ENCODE results near the gene SNAPC5.
"Not testable (repeated sequence)": the region's sequence is repeated elsewhere in the genome, so short reads cannot be mapped to it uniquely, and the experiment has no call there.

SNAPC5 gene

DNA sequence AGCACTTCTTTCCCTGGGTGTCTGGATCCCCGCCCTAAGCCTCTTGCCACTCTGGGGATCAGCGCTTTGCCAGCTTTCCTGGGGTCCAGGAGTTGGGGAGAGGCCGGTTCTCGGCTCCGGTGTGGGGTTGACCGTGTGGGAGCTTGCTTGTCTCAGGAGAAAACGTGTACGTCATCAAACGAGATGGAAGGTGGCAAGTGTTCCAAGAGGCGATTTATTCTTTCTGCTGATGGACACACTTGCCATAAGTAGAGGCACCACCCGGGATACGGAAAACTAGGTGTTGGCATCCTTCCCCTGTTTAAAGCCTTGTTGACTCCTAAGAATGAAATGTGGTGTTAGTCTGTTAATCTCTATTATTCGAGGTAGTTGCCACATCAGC, 7.9 kb upstream of the SNAPC5 start:
- Histone ChIP-seq H3K4me3 (ENCODE audit: low read length in 2 of 2) (peak overlapping the region; percentile 97 to 100), H3K36me3 (ENCODE audit: control insufficient read depth in 2 of 2, insufficient read depth in 2 of 2, low read length in 2 of 2) (peaks cover 17 to 29% of the 10 kb centered on the region in 2 donors), H3K27me3 (ENCODE audit: control insufficient read depth in 1 of 2, insufficient read depth in 2 of 2, low read length in 2 of 2) (no peaks in the 10 kb centered on the region), H3K4me1 (ENCODE audit: control insufficient read depth, insufficient read depth, low read length) (peaks cover 20% of the 10 kb centered on the region), H3K27ac (ENCODE audit: low read length) (peak overlapping the region; percentile 95), H3K9me3 (ENCODE audit: control insufficient read depth in 2 of 2, low read length in 2 of 2) (no peaks in the 10 kb centered on the region), H3K9ac (ENCODE audit: low read length in 2 of 2) (peak overlapping the region; percentile 95 to 97)

DNA sequence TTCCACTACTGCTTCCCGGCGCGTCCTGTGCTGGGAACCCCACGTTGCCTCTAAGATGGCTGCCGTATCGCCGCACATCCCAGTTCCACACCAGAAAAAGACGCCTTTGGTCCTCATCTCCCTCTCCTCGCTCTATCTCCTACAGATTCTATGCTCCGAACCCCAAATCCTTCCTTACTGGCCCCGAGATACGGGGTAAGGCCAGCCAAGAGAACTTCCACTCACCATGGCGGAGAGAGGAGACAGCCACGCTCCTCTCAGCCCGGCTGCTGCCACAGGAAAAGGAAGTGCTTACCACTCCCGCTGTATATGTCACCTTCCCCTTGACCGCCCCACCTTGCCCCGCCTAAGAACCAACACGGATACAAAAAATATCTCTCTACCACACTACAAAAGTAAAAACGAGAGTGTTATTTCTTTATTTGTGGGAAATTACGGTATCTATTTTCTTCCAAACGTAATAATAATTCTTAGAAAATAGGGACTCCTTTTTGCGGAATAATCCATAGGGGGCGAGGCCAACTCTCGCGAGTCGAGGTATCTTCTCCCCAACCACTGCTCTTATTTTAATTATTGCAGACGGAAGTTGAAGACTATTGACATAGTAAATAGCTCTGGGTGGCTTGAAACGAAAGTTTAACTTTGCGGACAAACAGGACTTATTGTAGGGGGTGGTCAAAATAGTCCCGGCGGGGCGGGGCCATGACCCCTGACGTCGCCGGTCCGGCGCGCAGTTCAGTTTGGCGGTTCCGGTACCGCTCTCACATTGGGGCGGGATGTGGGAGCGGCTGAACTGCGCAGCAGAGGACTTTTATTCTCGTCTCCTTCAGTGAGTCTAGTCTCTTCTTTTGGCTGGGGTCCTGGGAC, 7.2 kb upstream of the SNAPC5 start, which contains the start of the genes RPL4 and ZWILCH:
RPL4 (minus strand) TSS at position 293 of the 867 bp plus-strand sequence; CDS start at position 228, 65 bp downstream.
ZWILCH (plus strand) TSS at position 764 of the 867 bp plus-strand sequence; CDS start at position 777, 13 bp downstream.
- Histone ChIP-seq H3K27ac (ENCODE audit: low read length) (peak within 1 kb of the TSS; percentile 95), H3K4me1 (ENCODE audit: control insufficient read depth, insufficient read depth, low read length) (peaks cover 20% of the 10 kb centered on the region), H3K36me3 (ENCODE audit: control insufficient read depth in 2 of 2, insufficient read depth in 2 of 2, low read length in 2 of 2) (peaks cover 23 to 35% of the 10 kb centered on the region in 2 donors)

DNA sequence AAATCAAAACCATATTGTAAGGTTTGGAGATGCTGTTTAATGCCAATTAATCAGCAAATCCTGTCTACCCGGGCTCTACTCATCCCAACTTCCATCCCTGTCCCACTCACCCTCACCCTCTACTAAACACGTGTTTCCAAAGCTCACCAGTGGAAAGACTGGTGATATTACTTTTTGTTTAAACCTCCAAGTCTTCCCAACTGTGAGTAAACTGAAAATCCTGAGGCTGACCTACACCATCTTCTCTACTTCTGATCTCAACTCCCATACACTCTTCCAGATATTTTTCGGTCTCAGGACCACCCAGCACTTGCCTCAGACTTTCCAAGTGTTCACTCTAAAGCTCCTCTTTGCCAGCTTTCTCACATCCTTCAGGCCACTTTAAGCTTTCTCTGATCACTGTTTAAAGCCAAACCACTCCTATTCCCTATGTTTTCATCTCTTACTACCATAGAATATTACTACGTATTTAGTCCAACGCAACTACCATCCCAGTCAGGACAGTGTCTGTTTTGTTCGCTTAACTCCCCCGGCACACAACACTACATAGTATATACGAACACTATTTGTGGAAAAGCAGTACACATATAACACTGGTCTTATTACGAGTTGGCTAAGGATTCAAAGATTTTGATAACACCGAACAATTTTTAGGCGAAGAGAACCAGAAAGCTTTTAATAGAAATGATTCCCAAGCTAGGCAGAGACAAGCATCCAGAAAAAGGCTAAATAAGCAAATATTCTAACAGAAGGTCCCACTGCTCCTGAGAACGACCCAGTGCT, 6.4 kb upstream of the SNAPC5 start:
- peaks cover 28 to 41% of the 10 kb centered on the region in 2 donors for H3K36me3 ChIP-seq (ENCODE audit: control insufficient read depth in 2 of 2, insufficient read depth in 2 of 2, low read length in 2 of 2)
- peaks cover 20% of the 10 kb centered on the region for H3K4me1 ChIP-seq (ENCODE audit: control insufficient read depth, insufficient read depth, low read length)
- no peaks in the 10 kb centered on the region for H3K9me3 ChIP-seq (ENCODE audit: control insufficient read depth in 2 of 2, low read length in 2 of 2)
- peak overlapping the region; percentile 97 to 100 for H3K4me3 ChIP-seq (ENCODE audit: low read length in 2 of 2)
- H3K27ac ChIP-seq (ENCODE audit: low read length), result peak overlapping the region; percentile 95
- peak overlapping the region; percentile 95 to 97 for H3K9ac ChIP-seq (ENCODE audit: low read length in 2 of 2)
- no peaks in the 10 kb centered on the region for H3K27me3 ChIP-seq (ENCODE audit: control insufficient read depth in 1 of 2, insufficient read depth in 2 of 2, low read length in 2 of 2)

More for the DNA sequence above, 7.2 kb upstream of the SNAPC5 start, which contains the start of the genes RPL4 and ZWILCH:
- H3K27me3 ChIP-seq (ENCODE audit: control insufficient read depth in 1 of 2, insufficient read depth in 2 of 2, low read length in 2 of 2), result no peaks in the 10 kb centered on the region
- H3K9ac ChIP-seq (ENCODE audit: low read length in 2 of 2), result peak within 1 kb of the TSS; percentile 95 to 97
- no peaks in the 10 kb centered on the region for H3K9me3 ChIP-seq (ENCODE audit: control insufficient read depth in 2 of 2, low read length in 2 of 2)
- peak within 1 kb of the TSS; percentile 97 to 100 for H3K4me3 ChIP-seq (ENCODE audit: low read length in 2 of 2)

DNA sequence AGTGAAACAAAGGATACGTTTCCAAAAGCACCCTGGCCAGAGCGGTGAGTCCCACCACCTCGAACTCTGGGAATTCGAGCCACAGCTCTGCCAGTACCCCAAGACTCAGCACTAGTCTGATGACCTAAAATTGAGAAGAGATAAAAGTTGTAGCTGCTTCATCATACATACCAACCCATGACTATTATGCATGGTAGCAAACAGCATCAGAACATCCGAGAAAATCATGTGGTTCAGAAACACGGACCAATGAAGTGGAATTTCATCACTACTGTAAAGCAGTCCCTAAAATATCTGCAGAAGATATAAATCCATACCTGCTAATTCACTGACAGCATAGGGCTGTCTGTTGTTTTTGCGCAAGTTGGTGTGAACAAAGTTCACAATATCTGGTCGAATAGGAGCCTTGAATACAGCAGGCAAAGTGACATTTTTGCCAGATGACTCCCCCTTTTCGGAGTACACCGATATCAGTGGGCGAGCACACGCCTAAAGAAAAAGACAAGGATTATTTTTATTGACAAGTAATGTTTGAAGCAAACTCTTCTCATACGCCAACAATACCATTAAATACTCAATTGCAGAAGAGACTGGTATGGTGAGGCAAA, 5.6 kb upstream of the SNAPC5 start:
- H3K27ac ChIP-seq (ENCODE audit: low read length), result not testable (repeated sequence)
- peak overlapping the region; percentile 95 to 97 for H3K9ac ChIP-seq (ENCODE audit: low read length in 2 of 2)

DNA sequence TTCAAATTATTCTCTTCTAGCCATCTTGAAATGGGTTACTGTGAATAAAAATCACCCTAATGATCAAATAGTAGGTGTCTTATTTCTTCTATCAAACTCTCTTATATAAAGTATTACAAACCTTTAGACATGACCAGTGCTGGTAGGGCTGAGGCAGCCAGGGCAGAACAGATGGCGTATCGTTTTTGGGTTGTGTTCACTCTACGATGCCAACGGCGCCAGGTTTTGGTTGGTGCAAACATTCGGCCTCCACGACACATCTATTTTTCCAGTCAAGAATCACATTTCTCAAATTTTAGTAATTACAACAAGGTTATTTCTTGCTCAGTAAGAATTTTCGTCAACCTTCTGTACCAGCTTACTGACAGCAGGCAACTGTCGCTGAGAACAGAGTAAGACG, 4.9 kb upstream of the SNAPC5 start:
- H3K9me3 ChIP-seq (ENCODE audit: control insufficient read depth in 2 of 2, low read length in 2 of 2), result no peaks in the 10 kb centered on the region
- no peak overlapping the region for H3K4me3 ChIP-seq (ENCODE audit: low read length in 2 of 2)
- no peaks in the 10 kb centered on the region for H3K27me3 ChIP-seq (ENCODE audit: control insufficient read depth in 1 of 2, insufficient read depth in 2 of 2, low read length in 2 of 2)
- no peak overlapping the region for H3K27ac ChIP-seq (ENCODE audit: low read length)
- H3K4me1 ChIP-seq (ENCODE audit: control insufficient read depth, insufficient read depth, low read length), result peaks cover 20% of the 10 kb centered on the region
- no peak overlapping the region for H3K9ac ChIP-seq (ENCODE audit: low read length in 2 of 2)
- peaks cover 34 to 51% of the 10 kb centered on the region in 2 donors for H3K36me3 ChIP-seq (ENCODE audit: control insufficient read depth in 2 of 2, insufficient read depth in 2 of 2, low read length in 2 of 2)

More for the DNA sequence above, 5.6 kb upstream of the SNAPC5 start:
- Histone ChIP-seq H3K4me3 (ENCODE audit: low read length in 2 of 2) (peak overlapping the region; percentile 97 to 100), H3K4me1 (ENCODE audit: control insufficient read depth, insufficient read depth, low read length) (peaks cover 20% of the 10 kb centered on the region), H3K36me3 (ENCODE audit: control insufficient read depth in 2 of 2, insufficient read depth in 2 of 2, low read length in 2 of 2) (peaks cover 34 to 48% of the 10 kb centered on the region in 2 donors)
- not testable (repeated sequence) for H3K27me3 ChIP-seq (ENCODE audit: control insufficient read depth in 1 of 2, insufficient read depth in 2 of 2, low read length in 2 of 2); H3K9me3 ChIP-seq (ENCODE audit: control insufficient read depth in 2 of 2, low read length in 2 of 2)

DNA sequence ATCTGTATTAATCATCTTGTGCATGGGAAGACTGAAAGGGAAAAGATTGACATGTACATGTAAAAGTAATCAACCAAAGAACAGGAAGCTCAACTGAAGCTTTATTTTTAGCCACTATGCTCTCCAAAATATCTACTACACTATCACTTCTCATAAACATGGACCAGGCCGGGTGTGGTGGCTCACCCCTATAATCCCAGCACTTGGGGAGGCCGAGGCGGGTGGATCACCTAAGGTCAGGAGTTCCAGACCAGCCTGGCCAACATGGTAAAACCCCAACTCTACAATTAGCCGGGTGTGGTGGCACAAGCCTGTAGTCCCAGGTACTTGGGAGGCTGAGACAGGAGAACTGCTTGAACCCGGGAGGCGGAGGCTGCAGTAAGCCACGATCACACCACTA, 2.8 kb upstream of the SNAPC5 start:
- not testable (repeated sequence) for H3K27ac ChIP-seq (ENCODE audit: low read length); H3K27me3 ChIP-seq (ENCODE audit: control insufficient read depth in 1 of 2, insufficient read depth in 2 of 2, low read length in 2 of 2); H3K9me3 ChIP-seq (ENCODE audit: control insufficient read depth in 2 of 2, low read length in 2 of 2); H3K9ac ChIP-seq (ENCODE audit: low read length in 2 of 2); H3K4me3 ChIP-seq (ENCODE audit: low read length in 2 of 2)
- Histone ChIP-seq H3K36me3 (ENCODE audit: control insufficient read depth in 2 of 2, insufficient read depth in 2 of 2, low read length in 2 of 2) (peaks cover 38 to 51% of the 10 kb centered on the region in 2 donors), H3K4me1 (ENCODE audit: control insufficient read depth, insufficient read depth, low read length) (peaks cover 26% of the 10 kb centered on the region)

DNA sequence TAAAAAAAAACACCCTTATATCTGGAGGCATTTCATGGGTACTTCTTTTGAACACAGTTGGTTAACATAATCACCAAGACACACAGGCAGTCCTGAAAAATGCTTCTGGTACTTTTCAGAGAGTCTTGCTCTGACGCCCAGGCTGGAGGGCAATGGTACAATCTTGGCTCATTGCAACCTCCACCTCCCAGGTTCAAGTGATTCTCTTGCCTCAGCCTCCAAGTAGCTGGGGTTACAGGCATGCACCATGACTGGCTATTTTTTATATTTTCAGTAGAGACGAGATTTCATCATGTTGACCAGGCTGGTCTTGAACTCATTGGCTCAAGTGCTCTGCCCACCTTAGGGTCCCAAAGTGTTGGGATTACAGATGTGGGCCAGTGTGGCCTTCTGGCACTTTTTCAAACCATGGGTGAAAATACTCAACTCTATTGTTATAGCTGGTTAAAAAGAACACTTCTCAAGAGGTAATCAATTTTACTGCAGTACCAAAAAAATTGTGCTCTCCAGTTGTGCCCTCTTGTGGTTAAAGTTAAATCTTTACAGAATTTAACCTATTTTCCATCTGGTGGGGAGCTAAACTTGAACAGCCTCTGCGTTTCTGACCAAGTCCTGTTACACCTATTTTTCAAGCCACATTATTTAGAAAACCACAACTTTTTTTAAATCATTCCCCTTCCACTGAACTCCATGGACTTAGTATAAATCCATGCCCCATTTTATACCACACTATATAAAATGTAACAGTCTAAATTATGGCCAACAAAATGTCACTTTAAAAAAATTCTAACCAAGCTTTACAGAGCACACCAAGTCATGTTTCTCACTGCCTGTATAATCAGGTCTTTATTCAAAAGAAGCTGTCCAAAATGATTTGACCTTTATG, 1.2 kb upstream of the SNAPC5 start:
- Histone ChIP-seq H3K9me3 (ENCODE audit: control insufficient read depth in 2 of 2, low read length in 2 of 2) (no peaks in the 10 kb centered on the region), H3K4me3 (ENCODE audit: low read length in 2 of 2) (no peak overlapping the region), H3K36me3 (ENCODE audit: control insufficient read depth in 2 of 2, insufficient read depth in 2 of 2, low read length in 2 of 2) (peaks cover 47 to 65% of the 10 kb centered on the region in 2 donors), H3K4me1 (ENCODE audit: control insufficient read depth, insufficient read depth, low read length) (peaks cover 20% of the 10 kb centered on the region), H3K27me3 (ENCODE audit: control insufficient read depth in 1 of 2, insufficient read depth in 2 of 2, low read length in 2 of 2) (no peaks in the 10 kb centered on the region), H3K9ac (ENCODE audit: low read length in 2 of 2) (no peak overlapping the region), H3K27ac (ENCODE audit: low read length) (peak overlapping the region; percentile 88)

DNA sequence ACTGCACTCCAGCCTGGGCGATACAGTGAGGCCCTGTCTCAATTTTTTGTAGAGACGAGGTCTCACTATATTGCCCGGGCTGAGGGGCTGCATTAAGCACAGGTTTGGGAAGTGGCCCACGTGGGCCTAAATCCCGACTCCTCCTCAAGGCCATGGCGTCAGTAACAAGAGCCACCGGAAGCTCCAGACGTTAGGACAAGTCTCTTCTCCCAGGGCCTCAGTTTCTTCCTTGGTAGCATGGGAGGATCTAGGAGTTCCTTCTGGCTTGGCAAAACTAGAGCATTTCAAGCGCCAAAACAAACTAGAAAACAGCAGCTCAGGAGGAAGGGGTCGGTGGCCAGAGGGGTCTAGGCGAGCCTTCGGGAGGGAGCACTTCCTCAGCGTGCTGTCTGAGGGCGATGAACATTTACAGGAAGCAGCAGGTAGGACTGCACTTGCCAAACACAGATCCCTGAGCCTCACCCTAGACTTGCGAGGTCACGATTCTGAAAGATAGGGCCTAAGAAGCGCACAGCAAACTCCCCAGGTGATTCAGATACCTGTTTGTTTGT, 536 bp downstream of the SNAPC5 start:
- Histone ChIP-seq H3K4me1 (ENCODE audit: control insufficient read depth, insufficient read depth, low read length) (peaks cover 12% of the 10 kb centered on the region), H3K27me3 (ENCODE audit: control insufficient read depth in 1 of 2, insufficient read depth in 2 of 2, low read length in 2 of 2) (no peaks in the 10 kb centered on the region), H3K9ac (ENCODE audit: low read length in 2 of 2) (peak overlapping the region; percentile 97 to 98), H3K9me3 (ENCODE audit: control insufficient read depth in 2 of 2, low read length in 2 of 2) (no peaks in the 10 kb centered on the region), H3K4me3 (ENCODE audit: low read length in 2 of 2) (peak overlapping the region; percentile 90 to 99), H3K36me3 (ENCODE audit: control insufficient read depth in 2 of 2, insufficient read depth in 2 of 2, low read length in 2 of 2) (peaks cover 43 to 53% of the 10 kb centered on the region in 2 donors), H3K27ac (ENCODE audit: low read length) (peak overlapping the region; percentile 88)

DNA sequence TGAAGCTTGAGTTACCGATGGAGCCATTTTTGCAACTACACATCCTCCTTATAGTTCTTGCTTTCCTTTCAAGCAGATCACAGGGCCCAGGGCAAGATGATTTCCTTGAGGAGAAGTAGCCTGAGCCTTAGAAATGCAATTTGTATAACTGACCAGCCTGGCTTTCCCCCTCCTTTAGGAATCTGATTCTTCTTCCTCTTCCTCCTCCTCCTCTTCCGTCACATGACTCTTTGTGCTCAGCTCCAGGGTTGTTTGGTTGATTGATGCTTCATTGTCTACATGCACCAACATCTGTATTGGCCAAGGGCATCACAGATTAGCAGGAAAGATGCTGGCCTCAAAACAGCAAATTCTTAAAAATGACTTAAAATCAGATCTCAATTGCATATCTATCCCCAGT, 3.3 kb downstream of the SNAPC5 start:
- H3K4me3 ChIP-seq (ENCODE audit: low read length in 2 of 2), result no peak overlapping the region
- H3K4me1 ChIP-seq (ENCODE audit: control insufficient read depth, insufficient read depth, low read length), result peaks cover 12% of the 10 kb centered on the region
- H3K36me3 ChIP-seq (ENCODE audit: control insufficient read depth in 2 of 2, insufficient read depth in 2 of 2, low read length in 2 of 2), result peaks cover 40 to 42% of the 10 kb centered on the region in 2 donors
- H3K27me3 ChIP-seq (ENCODE audit: control insufficient read depth in 1 of 2, insufficient read depth in 2 of 2, low read length in 2 of 2), result no peaks in the 10 kb centered on the region
- H3K9ac ChIP-seq (ENCODE audit: low read length in 2 of 2), result no peak overlapping the region
- H3K9me3 ChIP-seq (ENCODE audit: control insufficient read depth in 2 of 2, low read length in 2 of 2), result no peaks in the 10 kb centered on the region
- no peak overlapping the region for H3K27ac ChIP-seq (ENCODE audit: low read length)
